ENCODE measurements around the gene ANO2. TPM values are rescaled to one million over a fixed set of nuclear protein-coding genes. Genes with fewer than 3 reads are reported as not detected.

Gene ANO2
- total RNA-seq, 1 donor from 2014 or later = 0.13 TPM

DNA sequence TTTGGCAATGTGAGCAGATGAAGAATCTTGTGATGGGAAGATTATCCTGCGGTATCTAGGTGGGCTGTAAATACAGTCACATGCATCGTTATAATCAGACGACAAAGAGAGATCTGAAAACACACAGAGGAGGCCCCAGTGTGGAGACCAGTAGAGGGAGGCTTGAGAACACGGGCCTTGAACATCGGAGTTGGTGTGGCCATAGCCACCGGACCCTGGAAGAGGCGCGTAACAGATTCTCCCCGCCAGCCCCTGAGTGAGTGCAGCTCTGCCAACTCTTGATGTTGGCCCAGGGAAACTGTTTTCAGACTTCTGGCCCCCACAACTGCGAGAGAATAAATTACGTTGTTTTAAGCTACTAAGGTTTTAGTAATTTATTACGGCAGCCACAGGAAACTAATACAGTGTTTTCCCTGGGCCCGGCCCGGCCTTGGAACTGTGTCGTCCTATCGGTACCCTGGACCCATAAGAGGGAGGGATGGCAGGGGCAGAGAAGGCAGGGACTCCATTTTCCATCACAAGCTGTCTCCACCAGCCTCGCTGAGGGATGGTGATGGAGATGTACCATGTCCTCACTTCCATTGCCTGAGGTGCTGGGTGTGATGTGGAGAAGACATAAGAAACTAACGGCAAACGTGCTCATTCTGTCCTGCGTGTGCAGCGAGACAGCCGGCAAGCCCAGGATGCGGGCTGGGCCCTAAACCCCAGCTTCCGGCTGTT is 421.5 kb downstream of the ANO2 start:
- ATAC-seq (no peak), DNase-seq (ENCODE audit: low spot score) (no peak)

DNA sequence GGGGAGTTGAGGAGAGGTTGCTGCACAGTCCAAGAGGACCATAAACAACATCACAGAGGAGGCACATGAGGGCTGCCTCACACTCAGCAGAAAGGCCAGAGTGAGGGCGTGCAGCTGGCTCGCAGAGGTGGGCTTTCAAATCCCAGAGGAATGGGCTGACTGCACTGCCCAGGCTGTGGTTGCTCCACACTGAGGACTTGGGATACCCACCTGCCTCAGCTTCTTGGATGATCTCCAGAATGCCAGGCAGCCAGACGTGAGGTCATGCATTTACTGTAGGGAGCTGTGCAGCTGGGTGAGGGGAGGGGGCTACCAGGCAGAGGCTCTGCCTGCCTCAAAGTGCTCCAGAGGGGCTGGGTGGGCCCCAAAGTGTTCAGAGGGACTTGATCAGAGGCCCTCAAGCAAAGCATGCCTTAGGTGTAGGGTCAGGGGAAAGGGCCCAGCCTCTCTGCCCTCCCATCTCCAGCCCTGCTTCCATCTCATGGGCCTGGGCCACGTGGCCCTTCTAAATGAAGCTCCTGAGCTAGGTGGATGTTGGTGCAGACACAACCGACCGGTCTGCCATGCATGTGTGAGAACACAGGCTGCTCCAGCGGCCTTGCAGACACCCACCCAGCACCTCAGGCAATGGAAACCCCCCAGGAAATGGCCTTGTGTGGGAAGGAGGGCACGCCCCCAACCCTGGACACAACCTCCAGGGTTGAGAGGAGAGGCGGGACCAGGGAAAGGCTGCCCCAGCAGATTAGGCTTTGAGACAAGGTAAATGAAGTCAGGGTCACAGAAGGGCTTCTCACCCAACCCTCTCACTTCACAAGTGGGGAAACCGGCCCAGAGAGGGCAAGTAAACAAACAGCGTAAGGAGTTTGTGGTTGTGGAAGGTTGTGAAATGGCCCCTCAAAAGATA is 422.4 kb downstream of the ANO2 start:
- DNase-seq (ENCODE audit: low spot score) (no peak), ATAC-seq (no peak)

GRCh38 chr12:5521456-5522325 is 423.4 kb downstream of the ANO2 start:
- ATAC-seq = no peak
- DNase-seq (ENCODE audit: low spot score) = no peak

- no peak for ATAC-seq
Observed at GRCh38 chr12:5520831-5521230, 424.2 kb downstream of the ANO2 start.

DNA sequence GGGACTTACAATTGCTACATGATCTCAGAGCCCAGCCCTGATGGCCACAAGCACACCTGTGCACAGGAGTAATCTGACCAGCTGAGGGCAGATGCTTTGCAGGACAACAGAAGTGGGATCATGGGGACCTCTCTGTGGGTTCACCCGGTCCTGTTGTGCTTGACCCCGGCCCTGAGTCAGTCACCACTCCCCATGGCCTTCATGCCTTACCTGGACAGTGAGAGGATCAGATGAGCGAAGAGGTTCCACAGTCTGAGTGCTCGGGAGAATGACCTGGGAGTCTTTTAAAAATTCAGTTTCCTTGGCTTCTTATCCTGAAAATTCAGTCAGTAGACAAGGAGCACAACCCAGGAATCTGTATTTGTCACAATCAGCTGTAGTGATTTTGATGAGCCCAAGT is 425.0 kb downstream of the ANO2 start:
- DNase-seq (ENCODE audit: low spot score) (no peak), ATAC-seq (no peak)

More at GRCh38 chr12:5520831-5521230, 424.2 kb downstream of the ANO2 start:
- no peak for DNase-seq (ENCODE audit: low spot score)

DNA sequence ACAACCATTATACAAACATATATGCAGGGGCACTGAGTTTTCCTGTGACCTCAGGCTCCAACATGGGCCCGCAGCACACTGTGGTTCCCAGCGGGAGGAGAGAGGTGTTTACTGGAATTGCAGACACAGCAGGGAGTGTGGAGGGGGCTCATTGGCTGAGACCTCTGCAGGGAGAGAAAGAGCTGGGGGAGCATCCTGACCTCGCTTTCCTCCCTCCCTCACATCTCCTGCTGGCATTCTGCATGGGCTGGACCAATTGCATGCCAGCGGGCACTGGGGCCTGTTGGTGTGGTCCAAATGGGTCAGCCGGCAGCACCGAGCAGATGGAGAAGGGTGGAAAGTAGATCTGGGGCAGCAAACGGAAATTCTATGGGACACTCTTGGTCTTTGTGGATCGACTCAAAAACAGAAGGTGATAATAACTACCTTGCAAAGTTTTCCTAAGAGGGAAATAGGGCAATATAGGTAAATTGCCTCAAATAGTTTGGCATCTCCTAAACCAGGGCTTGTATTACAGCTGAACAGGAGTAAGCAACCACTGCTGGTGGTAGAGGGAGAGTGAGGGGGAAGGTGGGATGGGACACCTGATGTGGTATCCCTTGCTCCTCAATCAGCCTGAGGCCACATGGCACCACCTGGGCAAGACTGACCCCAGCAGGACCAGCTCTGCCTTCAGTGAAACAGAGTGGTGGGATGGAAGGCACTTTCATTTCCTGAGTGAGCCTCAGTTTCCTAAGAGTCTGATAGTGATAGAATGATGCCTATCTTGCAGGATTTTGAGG is 426.3 kb downstream of the ANO2 start:
- DNase-seq (ENCODE audit: low spot score) (no peak), ATAC-seq (no peak)

- ATAC-seq = no peak
- DNase-seq (ENCODE audit: low spot score) = no peak
Observed at GRCh38 chr12:5516371-5517241, 428.5 kb downstream of the ANO2 start.

DNA sequence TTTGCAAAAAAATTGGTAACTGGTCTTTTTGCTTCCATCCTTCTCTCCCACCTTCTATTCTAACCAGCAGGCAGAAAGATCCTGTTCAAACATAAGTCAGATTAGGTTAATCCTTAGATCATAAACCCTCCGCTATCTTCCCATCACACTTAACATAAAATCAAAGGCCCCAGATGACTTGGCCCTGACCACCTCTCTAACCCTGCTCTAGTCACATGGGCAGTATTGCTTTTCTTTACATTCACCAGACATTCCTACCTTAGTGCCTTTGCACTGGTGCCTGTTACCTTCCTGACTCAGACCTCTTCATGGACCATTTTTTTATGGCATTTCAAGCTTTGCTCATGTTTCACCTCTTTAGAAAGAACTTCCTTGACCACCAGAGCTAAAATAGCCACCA is 429.6 kb downstream of the ANO2 start:
- DNase-seq (ENCODE audit: low spot score) (no peak), ATAC-seq (no peak)

- ATAC-seq (no peak), DNase-seq (ENCODE audit: low spot score) (no peak)
Observed at GRCh38 chr12:5514545-5514944, 430.5 kb downstream of the ANO2 start.

- no peak for DNase-seq (ENCODE audit: low spot score)
- ATAC-seq = no peak
Observed at GRCh38 chr12:5514016-5514415, 431.0 kb downstream of the ANO2 start.

- no peak for ATAC-seq
- no peak for DNase-seq (ENCODE audit: low spot score)
Observed at GRCh38 chr12:5513406-5513805, 431.7 kb downstream of the ANO2 start.

Other genes starting within 250 kb of the ANO2 start
- gene VWF, start 179.4 kb upstream of the ANO2 start, total RNA-seq = 6.4 TPM

Data from left lobe of liver (tissue), 2 donors.